ENCODE measurements around the gene DMRTB1.

Gene DMRTB1

DNA sequence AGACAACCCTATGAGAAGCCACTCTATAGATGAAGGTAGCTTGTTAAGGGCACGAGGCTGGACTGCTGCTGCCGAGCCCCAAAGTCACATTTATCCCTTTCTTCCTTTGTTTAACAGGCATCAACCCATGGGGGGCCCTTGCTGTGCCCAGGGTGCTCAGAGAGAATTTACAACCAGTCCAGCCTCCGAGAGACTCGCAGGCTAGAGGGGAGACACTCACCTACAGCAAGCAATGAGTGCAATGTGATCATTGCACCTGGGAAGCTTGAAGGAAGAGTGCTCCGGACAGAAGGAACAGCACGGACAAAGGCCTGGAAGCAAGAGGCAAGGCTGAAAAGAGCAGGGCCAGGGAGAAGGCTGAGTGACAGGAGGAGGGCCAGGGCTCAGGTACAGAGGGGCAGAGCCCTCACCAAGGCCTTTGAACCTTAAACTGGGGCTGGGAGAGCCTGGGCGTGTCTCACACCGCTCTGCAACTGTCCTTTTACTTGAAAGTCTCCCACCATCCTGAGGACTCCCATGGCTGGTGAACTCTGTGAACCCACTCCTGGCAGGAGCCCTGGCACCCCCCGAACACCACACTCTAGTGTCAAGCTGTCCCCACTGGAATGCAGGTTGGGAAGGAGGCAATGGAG lies 27.3 kb downstream of the DMRTB1 start:
- DNase-seq = no peak

DNA sequence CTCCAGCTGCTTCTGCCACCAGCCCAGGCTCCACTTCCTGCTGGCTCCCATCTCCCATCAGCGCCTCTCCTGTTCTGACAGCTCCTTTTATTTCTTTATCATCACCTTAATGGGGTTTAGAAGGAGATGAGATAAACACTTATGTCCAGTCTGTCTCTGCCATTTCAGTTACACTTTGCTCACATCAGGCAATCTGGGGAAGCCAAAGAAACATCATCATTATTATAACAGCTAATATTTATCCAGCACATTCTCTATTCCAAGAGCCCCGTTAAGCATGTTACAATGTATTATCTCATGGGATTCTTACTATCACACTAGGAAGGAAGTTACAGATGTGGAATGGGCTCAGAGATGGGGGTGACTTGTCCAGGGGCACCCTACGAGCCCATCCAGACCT lies 31.2 kb downstream of the DMRTB1 start:
- no peak for DNase-seq

DNA sequence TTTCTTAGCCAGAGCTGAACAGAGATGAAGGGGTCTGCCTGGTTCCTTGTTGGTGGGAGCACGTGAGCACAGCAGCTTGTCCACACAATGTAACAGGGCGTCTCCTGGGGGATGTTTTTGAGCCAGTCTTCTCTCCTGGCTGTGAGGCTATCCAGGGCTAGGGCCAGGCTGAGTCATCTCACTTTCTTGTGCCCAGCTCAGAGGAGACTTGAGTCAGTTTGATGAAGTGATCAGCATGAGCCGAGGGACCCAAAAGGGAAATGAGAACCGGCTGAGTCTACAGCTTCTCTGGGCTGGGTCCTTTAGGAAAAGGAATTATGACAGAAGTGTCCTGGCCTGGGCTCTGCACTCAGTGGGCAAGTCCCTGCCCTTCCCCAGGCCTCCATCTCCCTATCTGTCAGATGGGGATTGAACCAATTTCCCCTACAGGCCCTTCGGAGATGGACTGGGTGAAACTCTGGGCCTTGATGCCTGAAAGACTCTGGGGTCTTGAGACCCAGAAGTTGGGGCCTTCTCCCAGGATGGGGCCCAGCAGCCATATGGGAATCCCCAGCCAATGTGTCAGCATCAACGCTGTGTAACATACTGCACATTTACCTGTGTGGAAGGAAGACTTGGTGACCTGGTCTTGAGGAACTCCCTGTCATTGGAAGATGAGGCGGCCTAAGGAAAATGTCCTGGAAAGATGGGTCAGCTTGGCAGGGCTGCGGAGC lies 36.6 kb downstream of the DMRTB1 start:
- peak; percentile 2 to 14 (median 12) for DNase-seq

DNA sequence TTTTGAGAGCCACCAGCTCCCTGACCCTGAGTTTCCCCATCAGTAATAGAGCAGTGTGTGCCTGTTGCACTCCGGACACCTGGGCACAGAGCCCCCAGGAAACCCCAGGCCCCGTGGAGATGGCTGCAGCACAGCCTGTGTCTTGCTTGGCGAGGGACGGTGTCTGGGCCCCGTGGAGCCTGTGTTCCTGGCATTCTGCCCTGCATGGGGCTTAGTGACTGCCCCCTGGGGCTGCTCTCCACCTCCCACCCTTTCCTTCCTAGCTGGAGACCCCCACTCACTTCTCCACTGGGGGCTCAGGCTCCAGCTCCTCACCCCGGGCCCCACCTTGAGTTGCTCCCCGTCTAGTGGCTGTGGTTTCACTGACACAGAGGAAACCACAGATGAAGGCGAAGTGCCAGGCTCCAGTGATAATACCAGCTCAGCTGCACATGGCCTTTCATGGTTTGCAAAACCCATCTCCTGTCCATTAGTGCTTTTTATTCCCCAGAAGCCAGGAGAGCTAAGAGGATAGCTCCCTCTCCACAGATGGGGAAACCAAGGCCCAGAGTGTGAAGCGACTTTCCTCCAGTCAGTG lies 39.4 kb downstream of the DMRTB1 start:
- DNase-seq = no peak

DNA sequence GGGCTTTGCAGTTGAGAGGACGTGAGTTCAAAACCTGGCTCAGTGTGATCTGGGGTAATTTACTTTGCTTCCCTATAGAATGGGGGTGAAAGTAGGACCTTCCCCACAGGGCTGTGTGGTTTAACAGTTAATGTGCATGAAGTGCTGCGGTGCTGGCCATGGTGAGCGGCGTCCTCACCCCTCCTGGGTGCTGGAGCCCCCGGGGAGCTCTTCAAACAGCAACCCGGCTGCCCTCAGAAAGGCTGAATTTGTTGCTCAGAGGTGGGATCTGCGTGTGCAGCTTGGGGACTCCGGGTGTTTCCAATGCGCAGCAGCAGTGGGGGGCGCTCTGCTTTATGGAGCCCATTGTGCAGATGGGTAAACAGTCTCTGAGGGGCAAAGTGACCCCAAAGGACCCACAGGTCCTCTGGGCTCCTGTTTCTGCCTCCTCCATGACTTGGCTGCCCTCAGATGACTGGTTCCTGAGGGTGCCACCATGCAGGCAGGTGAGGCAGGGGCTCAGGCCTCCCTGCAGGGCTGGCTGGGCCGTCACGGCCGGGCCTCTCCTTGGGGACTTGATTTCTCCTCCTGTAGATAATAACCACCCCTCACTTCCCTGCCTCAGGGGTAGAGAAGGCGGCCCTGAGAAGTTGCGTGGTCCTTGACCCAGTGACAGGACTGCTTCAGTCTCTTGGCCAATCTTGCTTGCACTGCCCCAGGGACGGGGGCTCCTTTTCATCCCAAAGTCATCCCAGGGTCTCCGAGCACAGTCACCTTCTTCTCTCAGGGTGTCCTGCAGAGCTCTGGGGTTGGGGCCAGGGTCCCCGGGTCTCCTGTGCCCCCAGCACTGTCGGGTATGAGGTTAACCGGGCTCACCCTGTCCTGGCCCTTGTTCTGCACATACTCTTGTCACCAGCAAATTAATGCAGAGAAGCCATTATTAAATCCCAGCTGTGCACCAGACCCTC lies 40.3 kb downstream of the DMRTB1 start:
- DNase-seq = no peak

DNA sequence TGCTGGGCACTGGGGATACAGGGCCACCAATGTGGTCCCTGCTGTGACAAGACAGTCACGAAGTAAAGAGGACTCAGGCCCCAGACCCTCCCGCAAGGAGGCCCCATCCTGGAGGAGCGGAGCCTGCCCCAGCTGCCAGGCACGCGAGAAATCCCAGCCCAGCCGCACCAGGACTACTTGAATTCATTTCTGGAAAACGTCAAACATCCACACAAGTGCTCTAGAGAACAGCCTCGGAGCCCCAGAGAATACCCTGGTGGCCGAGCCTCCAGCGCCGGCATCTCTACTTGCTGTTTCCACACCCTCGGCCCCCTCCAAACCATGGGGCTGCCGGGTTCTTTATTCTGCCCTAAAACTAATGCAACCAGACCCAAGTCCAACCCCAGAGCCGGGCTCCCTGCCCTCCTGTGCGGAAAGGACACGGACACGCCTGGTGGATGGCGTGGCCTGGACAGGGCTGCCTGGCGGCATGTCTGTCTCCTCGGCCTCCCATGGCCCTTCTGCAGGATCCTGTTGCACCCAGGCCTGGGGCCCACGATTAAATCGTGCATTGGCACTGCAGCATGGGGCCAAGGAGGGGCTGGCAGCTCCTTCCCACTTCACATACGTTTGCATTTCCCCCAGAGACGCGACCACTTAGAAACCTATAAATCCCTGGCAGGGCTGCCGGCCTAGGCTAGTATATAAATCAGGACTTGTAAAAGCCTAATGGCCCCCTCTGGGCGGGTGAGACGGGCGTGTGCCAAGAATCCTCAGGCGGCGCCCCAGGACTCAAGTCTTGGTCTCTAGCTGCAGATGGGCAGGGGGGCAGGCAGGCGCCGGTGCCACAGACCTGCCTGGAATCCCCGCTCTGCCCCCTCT lies 41.2 kb downstream of the DMRTB1 start:
- DNase-seq = no peak

DNA sequence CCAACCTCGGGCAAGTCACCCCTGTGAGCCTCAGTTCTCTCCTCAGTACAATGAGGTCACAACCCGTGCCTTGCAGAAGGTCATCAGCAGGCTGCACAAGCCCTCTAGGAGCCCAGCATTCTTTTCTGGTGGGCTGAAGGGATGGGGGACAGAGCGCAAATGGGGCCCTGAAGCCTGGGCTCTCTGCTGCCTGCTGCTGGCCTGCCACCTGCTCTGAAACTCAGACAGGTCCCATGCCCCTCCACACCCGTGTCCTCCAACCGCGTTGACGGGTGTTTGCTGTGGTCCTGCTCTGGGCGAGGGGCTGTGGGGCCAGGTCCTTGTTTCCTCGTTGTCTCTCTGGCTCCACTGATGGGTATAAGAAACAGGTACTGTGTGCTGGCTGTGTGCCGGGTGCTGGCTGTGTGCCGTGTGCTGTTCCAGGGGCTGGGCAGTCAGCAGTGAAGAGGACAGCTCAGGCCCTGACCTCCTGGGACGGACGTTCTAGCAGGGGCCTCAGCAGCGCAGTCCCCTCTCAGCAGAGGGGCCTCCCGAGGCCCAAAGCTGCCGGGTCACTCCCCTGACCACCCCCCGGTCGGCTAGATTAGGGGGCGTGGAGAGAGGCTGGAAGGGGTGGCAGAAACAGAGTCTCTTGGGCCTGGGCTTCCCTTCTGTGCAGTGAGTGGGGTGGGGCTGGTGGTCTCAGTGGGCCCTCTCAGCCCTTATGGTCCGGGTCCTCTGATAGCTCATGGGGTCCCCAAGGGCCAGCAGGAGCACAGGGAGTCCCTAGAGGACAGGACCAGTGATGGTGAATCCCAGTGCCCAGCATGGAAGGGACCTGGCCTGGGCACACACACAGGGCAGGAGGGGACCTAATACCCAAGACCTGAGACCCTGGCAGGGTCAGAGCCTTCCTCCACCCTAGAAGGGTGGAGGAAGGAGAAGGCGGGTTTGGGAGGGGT lies 42.1 kb downstream of the DMRTB1 start:
- DNase-seq = no peak

DNA sequence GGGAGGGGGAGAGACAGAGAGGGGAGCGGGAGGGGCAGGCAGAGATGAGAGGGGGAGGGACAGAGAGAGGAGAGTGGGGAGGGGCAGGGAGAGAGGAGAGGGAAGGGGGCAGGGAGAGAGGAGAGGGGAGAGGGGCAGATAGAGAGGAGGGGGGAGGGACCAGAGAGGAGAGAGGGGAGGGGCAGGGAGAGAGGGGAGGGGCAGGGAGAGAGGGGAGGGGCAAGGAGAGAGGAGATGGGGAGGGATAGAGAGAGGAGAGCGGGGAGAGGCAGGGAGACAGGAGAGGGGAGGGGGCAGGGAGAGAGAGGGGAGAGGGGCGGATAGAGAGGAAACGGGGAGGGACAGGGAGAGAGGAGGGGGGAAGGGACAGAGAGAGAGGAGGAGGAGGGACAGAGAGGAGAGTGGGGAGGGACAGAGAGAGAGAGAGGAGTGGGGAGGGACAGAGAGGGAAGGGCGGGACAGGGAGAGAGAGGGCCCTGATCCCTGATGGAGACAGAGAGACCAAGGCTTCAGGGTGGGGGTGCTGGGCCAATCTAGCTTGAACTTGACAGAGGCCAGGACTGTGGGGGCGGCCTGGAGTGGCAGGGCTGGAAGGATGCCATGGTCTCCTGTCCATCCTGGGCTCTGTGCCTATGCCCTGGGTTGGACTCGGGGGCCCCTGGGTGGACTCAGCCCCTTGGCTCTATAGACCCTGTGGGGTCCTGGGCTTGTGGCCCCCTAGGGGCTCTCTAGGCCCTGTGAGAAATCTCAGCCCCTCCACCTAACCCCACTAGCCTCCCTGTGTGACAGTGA lies 43.6 kb downstream of the DMRTB1 start:
- DNase-seq = no peak

DNA sequence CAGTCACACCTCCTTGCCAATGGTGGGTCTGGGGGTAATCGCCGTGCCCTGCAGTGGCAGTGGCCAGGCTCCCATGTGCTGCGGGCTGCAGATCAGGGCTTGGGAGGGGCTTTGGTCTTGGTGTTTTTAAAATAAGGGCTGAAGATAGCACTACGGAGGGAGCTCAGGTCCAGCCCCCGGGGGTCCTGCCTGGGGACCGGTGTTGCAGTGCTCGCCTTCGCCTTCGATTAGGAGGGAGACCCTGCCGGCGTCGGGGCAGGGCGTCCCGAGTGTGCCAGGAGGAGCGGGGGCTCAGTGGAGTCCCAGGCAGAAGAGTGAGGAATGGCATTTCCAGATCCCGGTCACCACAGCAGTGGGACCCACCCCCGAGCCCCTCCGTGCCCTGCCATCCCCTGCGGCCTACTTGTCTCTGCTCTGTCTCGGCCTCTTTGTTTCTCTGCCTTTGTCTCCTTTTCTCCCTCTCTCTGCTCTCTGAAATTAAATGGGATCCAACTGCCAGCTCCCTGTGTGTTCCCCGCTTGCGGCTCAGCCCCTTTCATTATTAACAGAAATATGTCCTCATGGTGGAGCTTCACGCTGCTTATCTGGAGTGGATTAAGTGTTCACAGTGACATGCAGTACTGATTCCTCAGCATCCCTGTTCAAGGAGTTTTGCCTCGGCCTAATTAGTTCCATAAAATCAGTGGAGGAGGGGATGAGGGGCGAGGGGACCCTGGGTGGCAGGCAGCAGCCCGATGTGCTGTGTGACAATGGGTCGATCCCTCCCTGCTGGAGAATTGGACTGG lies 44.4 kb downstream of the DMRTB1 start:
- DNase-seq = no peak

DNA sequence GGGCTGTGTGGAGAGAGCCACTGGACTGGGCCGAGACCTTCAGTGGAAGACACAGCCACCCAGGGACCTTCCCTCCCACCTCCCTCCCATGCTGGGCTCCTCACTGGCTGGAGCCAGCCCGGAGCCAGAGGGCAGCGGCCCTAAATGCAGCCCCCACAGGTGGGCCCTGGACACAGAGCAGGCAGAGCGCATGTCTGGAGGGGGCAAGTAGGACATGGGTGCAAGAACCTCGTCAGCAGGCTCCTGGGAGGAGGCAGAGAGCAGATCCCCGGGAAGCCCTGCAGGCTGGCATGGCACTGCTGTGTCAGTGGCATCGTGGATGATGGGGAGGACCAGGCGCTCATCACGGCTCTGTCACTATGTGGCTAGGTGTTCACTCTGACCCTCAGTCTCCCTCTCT lies 45.7 kb downstream of the DMRTB1 start:
- DNase-seq = no peak

DNA sequence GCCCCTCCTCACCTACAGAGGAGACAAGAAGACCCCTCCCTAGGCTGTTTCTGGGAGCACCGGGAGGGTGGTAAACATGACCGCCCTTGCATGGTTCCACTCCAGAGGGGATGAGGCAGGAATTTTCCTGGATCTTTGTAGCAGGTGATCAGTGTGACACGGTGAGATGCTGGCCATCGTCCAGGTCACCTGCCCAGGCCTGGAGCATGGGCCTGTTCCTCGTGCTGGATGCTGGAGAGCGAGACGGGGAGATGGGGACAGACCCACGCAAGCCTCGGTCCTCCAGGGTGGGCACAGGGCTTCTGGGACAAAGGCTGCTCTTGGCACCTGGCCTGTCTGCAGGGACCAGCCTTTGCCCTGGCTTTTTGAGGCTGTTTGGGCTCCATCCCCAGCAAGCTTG lies 46.2 kb downstream of the DMRTB1 start:
- no peak for DNase-seq

DNA sequence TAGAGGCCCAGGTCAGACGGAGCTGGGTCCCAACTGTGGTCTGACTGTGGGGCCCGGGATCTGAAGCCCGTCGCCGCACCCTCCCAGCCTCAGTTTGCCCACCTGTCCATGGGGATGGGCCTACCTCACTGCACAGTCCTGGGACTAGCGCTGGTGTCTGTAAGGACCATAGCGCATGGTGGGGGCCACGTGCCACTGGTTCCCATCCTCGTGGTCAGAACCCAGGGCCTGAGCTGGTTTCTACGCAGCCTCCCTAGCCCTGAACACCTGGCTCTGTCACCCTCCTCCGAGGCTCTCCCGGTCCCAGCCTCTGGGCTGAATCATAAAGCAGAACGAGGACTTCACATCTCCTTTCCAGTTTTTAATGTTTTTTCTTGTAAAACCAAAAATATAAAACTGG lies 46.7 kb downstream of the DMRTB1 start:
- no peak for DNase-seq

DNA sequence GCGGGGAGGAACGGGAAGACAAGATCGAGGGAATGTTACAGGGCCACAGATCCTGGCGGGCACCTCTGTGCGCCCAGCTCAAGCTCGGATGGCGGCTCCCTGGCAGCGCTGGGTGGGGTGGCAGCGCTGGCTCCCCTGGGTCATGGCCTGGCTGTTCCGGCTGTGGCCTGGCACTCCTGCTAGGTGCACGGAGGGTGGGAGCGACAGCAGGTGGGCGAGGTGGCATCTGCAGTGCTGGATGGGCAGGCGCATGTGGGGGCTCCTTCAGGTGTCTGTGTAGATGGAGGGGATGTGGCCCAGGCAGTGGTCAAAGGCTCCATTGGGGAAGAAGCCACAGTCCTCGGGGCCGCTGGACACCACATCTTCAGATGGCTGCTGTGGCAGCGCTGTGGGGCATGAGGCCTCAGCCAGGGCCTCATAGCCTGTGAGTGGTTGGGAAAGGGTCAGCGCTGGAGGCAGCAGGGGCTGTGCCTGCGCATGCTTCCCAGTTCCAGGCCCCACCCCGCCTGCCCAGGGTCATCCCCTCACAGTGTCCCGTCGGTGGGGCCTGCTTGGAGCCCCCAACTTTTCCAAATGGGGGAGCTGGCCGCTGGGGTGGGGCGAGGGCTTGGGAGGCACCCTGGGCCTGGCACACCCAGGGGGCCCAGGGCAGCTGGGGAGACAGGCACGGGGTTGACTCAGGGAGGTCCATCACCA lies 47.3 kb downstream of the DMRTB1 start:
- DNase-seq = no peak

DNA sequence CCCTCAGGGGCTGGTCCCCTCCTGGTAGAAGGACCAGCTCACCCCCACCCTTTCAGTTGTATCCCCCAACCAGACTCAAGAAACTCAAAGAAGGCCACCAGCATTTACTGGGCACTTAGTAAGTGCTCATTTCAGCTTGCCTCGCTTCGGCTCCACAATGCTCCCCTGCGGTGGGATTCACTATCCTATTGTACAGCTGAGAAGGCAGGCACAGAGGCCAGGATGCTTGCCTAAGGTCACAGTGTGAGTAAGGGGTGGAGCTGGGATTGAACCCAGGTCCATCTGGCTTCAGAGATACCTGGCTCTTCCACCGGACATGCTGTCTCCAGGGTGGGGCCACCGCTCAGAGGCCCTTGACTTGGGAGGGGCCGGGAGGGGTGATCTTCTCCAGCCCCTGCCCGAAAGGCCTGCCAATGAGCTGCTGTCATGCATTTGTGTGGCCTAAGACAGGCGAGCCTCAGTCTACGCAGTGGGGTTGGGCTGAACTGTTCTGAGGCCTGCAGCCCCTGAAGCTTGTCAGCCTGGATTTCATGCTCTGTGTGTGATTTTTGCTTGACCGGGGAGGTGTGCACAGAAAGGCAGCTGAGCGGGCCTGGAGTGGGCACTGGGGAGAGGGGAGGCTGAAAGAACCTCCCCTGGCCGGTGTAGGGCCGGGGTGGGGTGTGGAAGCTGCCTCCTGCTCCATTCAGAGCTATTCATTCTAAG lies 48.1 kb downstream of the DMRTB1 start:
- no peak for DNase-seq

DNA sequence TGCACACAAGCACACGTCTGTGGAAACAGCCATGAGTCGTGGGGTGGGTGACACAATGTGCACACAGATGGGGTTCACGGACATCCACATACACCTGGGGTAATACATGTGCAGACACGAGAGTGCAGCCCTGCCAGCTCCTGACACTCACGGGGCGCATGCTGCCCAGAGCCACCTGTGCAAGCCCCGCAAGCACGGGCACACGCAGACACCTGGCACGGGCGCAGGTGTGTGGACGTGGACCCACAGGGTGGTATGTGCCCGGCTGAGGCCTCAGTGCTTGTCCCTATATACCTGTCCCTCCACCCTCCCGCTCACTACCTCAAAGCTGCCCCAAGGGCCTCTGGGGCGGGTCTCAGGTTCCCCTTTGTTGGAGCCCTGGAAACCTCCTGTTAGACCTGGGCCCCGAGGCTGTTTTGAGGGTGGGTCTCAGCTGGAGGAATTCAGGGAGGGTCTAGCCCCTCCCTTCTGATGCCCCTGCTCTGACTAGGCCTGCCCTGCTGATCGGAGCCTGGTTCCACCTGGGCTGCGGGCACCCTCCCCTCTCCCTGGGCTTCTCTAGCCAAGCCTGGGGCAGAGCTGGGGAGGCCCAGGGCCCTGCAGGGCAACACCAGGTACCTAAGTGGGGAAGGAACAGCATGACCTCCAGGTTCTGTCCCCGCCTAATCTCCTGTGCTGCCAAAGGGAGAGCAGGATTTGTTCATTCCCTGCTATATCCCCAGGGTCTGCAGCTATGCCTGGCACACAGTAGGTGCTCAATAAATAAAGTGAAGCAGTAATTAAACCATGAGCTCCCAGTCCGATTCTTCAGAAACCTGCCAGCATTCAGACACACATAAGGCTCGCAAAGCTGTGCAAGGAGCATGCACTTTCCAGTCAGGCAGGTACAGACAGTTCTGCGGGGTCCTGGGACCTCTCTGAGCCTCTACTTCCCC lies 49.1 kb downstream of the DMRTB1 start:
- DNase-seq = no peak

DNA sequence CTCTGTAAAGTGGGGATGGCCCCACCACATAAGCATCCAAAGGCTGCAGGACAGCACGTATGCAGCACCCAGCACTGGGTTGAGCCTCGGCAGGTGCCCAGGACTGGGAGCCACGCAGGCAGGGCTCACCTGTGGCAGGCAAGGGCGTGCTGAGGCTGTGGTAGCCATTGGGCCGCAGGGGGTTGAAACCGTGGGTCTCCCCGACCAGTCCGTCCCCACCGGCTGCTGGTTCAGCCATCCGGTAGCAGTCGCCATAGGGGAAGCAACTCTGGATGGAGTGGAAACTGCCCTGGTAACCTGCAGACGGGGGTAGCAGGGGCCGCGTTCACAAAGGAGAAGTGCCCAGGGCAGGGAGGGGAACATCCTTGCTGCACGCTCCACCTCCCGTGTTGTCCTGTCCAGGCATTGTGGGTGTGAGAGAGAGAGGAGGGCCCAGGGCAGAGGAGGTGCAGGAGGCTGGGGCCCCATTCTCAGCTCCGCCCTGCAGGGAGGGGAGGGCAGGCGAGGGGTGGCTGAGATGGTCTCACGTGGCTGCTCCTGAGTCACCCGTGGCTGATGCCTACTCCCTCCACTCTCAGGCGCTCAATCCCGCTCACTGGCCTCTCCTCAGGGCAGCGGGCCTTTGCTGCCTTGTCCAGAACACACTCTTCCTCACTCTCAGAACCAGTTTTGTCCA lies 49.9 kb downstream of the DMRTB1 start:
- peak; percentile 62 to 87 (median 76) for DNase-seq

Data from suppressor macrophage (primary cell).